ENCODE data around the gene GIPC3.

Gene GIPC3

DNA sequence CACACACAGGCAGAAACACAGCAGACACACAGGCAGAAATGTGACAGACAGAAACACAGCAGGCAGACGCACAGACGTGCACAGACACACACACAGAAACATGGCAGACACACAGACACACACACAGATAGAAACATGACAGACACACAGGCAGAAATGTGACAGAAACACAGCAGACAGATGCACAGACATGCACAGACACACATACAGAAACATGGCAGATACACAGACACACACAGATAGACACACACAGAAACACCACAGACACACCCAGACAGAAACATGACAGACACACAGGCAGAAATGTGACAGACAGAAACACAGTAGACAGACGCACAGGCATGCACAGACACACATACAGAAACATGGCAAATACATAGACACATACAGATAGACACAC is 20.1 kb downstream of the GIPC3 start:
- DNase-seq: no peak

GRCh38 chr19:3605770-3606169 is 20.5 kb downstream of the GIPC3 start:
- no peak for DNase-seq

- DNase-seq: peak in 1 of 4 experiments; percentile 34
These were observed 21.0 kb downstream of the GIPC3 start for GRCh38 chr19:3606174-3606689.

DNA sequence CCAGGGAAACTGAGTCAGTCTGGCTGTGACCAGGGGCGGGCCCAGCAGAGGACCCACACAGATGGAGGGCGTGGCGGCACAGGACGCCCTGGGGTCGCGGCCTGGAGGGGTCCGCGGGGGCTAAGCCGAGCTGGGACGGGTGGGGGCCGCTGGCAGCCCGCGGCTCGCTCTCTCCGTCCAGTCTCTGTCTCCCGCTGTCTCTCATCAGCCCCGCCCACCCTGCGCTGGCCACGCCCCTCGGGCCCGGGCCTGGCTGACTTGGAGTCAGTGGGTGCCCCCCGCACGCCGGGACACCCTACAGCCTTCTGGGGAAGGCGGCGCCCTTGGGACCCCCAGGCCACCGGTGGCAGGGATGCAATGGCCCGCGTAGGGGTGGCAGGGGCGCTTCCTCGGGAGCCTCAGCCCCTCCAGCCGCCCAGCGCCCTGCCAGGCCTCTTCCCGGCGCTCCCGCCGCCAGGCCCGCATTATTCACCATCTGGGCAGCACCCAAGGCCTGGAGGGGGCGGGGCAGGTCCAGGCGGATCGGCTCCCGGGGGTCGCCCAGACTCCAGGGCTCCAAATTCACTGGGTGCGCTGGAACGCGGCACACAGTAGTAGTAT is 21.5 kb downstream of the GIPC3 start, which contains the start of gene TBXA2R:
TSS of gene TBXA2R (minus strand) at position 186 of the 600 bp plus-strand sequence. CDS start 6,241 bp downstream, outside the sequence.
- DNase-seq: peak; percentile 16 to 50 (median 28)

DNA sequence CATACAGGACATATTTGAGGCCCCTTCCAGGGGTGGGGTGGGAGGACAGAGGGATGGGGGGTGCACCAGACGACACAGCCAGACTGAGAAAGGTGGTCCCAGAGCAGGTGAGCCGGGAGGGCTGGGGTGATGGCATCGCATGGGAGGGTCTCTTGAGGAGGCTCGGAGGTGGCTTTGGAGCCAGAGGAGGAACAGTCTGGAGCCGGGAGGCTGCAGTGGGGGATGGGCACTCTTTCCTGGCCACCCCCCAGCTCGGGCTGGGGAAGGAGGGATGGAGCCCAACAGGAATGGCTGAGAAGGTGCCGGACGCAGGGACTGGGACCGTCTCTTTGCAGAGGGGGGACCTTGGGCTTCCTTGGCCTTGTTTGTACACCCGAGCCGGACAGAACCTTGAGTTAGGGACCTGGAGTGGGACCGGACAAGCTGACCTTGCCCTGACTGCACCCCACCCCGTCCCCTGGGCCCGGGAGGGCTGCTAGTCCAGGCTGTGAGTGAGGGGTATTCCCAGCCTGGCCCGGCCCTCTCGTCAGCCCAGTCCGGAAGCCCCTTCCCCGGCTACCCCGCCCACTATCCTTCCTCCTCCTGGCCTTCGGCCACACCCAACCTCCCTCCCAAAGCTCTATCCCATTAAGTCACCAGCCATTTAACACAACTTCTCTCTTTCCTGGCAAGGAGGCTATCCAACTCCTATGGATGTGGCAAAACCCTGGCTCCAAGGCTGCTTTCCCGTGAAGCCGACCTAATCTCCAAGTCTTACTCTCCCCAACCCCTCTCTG is 22.2 kb downstream of the GIPC3 start:
- no peak for DNase-seq

DNA sequence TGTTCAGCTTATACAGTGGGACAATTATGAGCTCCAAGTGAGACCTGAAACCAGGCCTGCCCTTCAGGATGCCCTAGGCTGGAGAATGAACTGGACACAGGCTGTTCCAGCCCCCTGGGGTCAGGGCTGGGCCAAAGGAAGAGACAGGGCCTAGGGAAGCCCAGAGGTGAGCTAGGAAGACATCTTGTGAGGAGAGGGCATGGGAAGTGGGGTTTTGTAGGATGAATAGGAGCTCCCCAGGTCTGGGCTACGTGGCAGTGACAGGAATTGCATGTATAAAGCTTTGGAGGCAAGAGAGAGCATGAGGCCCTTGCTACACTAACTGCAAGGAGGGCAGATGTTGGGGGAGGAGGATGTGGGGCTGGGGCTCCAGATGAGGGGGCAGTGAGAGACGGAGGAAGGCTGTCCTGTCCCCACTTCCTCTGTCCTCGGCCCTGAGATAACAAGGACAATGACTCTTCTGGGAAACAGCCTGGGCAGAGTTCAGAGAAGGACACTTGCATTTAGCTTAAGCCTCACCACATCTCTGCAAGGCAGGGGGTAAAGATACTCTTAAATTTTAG is 22.9 kb downstream of the GIPC3 start:
- no peak for DNase-seq

- DNase-seq: no peak
These were observed 23.6 kb downstream of the GIPC3 start for GRCh38 chr19:3608750-3609322.

DNA sequence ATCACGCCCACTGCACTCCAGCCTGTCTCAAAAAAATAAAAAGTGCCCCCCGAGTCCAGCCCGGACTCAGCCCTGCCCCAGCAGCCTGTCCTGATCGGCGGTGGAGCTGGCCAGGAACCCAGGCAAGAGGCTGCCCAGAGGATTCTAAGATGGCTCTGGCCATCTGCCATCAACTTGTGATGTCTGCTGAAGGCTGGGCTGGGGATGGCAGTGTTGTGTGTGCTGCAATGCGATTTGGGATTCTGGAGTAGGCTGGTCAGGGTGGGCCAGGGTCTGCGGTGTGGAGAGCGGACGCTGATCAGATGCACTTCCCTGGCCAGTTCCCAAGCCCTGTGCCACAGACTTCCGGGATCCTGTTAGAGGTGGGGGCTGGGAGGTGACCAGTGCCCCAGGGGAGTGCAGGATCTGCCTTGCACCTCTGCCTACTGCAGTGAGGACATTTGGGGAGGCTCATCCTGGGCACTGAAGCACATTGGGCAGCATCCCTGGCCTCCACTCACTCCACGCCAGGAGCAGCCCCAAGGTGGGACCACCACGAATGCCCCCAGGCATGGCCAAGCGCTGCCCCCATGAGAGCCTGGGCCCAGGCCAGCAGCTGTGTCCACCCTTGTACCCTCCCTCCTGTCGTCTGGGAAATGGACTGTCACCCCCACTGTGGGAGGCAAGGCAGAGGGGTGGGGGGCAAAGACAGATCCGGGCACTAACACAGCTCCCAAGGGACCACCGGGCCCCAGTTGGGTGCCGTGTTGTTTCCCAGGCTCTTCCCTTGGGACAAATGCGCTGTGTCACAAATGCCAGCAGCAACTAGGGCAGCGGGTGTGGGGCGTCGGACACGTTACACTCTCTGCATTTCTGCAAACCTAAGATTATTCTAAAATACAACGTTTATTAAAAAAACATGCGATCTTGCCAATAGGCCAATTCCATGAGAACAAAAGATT is 24.8 kb downstream of the GIPC3 start:
- DNase-seq: no peak

DNA sequence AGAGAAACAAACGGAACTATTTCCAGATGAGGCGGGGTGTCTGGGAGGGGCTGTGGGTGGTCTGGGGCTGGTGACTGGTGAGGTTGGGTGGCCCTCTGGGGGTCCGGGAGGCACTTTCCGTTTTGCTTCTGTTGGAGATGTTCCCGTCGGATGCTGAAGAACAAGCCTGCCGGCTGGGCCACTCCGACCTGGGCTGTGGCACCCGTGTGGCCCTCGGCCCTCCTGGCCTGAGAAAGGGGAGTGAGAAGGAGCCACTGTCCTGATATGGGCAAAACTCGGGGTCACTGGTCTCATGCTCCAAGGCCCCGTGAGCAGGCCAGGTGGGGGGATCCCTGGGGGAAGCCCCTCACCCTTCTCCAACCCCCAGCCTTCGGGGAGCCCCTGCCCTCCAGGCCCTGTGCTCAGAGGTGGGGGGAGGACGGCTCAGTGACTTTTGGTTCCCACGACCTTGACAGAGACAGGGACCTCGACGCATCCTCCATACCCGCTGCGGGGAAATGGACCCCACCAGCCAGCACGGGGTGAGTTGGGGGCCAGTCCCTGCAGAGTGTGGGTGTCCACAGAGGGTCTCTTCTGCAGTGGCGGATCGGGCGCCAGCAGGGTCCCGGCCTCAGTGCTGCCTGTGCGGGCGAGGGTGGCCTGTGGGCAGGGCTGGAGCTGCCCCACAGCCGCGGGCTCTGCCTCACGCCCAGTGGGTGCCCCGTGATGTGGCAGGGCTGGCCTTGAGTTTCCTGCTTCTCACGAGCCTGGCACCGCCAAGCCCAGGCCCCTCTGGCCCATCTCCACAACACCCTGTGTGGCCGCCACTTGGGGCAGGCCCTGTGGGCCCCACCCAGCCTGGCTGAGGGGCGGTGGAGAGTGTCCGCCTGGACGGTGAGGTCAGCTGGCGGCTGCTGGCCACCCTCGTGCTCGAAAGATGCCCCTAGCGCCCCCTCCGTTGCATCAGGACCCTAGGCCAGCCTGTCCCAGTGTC is 25.8 kb downstream of the GIPC3 start:
- DNase-seq: no peak

GRCh38 chr19:3611841-3612240 is 26.6 kb downstream of the GIPC3 start:
- no peak for DNase-seq

GRCh38 chr19:3612330-3612729 is 27.1 kb downstream of the GIPC3 start:
- no peak for DNase-seq

DNA sequence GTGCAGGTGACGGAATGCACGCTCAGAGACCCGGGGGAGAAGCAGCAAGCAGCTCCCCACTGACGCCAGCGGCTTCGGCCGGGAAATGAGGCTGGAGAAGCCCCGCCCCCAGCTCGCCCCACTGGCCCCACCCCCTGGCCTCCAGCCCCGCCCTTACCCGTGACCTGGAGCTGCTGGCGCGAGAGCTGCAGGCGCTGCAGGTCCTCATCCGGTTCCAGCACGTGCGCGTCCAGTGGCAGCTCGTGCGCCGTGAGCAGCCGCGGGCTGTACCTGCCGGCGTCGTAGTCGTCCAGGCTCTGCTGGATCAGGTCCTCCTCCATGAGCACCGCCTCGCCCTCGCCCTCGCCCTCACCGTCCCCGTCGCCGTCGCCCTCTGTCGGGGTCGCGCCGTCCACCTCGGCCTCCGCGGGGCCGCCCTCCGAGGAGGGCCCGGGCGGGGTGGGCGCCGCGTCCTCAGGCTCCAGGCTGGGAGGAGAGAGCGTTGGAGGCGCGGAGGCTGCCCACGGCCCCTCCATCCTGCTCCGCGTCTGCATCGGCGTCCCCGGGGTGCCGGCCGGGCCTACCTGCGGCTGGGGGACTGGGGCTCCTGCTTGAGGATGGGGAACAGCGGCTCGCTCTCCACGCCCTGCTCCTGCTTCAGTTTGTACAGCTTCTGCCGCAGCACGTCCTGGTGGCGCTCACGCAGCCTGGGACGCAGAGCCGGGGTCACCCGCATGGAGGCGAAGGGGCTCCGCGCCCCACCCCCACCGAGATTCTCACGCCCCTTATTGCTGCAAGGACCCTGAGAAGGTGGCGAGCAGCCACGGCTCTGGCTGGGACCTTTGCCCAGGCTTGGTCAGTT is 27.8 kb downstream of the GIPC3 start:
- DNase-seq: no peak

DNA sequence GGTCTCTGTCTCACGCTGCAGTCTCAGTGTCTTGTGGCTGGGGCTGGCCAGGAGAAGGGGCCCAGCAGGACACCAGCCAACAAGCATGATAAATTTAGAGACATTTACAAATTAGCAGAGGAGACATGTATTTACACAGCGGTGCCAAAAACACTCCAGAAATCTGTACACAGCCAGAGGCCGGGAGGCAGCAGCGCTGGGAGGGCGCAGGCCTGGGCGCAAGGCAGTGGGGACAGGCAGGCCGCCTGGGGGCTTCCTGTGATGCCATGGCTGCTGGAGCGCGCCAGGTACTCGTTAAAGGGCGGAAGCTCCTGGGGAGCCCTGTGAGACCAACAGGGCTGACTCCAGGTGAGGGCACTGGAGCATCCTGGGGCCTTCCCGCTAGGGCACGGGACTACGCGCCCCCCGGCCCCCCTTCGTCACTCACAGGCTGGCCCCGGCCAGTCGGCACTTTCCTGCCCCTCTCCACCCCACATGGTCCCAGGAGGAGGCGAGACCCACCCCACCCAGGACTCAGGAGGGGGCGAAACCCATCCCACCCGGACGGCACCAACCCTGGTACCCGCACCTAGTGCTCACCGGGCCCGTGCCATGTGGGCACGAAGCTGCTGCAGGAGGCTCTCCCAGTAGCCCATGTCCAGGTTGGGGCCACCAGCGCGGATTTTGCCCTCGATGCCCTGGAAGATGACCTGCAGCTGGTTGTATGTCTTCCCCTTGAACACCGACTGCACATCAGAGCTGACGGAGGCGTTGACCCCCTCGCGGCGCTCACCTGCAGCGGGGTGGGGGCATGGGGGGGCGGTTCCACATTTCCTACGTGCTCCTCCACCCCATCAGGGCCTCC is 28.8 kb downstream of the GIPC3 start:
- DNase-seq: no peak

- no peak for DNase-seq
These were observed 29.7 kb downstream of the GIPC3 start for GRCh38 chr19:3614858-3615505.

DNA sequence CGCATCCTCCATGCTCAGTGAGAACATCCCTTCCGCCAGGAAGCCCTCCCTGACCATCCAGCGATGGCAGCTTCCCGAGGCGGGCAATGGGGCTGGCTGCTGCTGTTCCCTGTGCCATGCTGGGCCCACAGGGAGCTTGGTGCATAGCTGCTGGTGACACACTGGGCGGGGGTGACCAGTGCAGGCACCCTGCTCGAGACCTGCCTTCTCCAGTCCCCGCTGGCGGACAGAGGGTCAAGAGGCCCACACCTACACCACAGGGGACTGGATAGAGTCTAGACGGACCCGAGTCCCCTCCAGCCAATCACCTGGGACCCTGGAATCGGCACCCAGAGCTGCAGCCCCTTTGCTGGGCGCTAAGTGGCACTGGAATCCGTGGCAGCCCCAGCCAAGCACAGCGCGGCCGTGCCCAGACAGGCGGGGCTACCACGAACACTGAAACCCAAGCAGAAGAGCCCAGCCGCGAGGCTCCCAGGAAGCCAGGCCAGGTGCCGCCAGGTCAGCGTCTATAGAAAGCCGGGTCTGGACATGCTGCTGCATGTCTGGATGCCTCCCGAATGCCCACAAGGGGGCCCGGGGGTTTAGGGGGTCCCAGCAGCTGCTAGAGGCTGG is 30.4 kb downstream of the GIPC3 start:
- no peak for DNase-seq

- peak in 1 of 4 experiments; percentile 22 for DNase-seq
These were observed 32.2 kb downstream of the GIPC3 start for GRCh38 chr19:3617463-3617862.

DNA sequence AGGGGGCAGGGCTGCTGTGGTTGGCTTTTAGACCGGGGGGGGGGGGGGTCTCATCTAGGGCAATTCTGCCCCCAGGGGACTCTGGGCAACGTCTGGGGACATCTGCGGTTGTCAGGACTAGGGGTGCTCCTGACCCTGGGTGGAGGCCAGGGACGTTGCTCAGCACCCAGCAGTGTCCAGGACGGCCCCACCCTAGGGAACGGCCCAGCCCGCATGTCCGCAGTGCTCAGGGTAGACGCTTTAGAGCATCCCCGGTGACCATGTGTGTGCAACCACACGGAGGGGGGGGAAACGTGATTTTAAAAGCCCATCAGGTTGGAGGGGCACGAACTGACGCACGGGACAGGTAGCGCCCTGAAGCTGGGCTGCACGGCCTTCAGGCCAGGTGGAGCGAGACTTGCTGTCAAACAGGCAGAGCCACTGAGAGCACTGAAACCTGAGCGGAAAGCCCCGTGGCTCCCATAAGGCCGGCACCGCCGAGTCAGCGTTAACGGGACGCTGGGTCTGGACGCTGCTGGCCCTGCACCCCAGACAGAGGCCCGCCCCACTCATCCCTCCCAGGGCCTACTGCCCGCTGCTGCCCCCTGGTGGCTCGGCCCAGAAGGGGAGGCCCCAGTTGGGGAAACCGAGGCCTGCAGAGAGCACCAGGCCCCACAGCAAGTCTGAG is 33.0 kb downstream of the GIPC3 start:
- DNase-seq: peak in 3 of 4 experiments; percentile 31 to 52 (median 36)
